T-helper 2 cell treated with Interferon-gamma antibody and Interleukin-4, amounts not matched to agents 100 ng/mL and 5 ng/mL, for 36 hours (primary cell): ENCODE results near the gene PIPOX. TPM values are rescaled to one million over a fixed set of nuclear protein-coding genes. Genes with fewer than 3 reads are reported as not detected.

ENCODE experiments used
- intact Hi-C: fragments of 100-400 bp; cut with micrococcal nuclease; formaldehyde crosslinking; loops from one replicate; pipeline ENCODE4 v1.15.1; 2023
- total RNA-seq: library from RNA; stranded (reverse); gene quantifications from 2 replicates; pipeline ENCODE4 v1.2.3, GENCODE V29; 2022

The PIPOX gene
- total RNA-seq, 1 donor from 2014 or later = 1.9 TPM

DNA sequence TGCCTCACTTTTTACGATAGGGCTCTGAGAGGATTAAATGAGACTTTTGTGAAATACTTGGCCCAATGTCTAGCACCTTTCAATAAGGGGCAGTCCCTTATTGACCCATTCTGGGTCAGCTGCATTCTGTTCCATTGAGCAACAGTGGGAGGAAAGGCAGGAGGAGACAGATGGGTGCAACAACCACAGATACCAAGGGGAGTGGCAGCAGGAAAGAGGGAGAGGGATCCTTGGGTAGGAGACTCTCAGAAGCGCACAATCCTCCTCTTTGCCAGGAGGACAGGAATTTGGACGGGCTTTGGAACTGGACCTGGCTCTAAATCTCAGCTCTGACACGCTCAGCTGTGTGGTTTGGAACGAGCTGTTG is 3.5 kb downstream of the PIPOX start:
- intact Hi-C loops = no loop called here

DNA sequence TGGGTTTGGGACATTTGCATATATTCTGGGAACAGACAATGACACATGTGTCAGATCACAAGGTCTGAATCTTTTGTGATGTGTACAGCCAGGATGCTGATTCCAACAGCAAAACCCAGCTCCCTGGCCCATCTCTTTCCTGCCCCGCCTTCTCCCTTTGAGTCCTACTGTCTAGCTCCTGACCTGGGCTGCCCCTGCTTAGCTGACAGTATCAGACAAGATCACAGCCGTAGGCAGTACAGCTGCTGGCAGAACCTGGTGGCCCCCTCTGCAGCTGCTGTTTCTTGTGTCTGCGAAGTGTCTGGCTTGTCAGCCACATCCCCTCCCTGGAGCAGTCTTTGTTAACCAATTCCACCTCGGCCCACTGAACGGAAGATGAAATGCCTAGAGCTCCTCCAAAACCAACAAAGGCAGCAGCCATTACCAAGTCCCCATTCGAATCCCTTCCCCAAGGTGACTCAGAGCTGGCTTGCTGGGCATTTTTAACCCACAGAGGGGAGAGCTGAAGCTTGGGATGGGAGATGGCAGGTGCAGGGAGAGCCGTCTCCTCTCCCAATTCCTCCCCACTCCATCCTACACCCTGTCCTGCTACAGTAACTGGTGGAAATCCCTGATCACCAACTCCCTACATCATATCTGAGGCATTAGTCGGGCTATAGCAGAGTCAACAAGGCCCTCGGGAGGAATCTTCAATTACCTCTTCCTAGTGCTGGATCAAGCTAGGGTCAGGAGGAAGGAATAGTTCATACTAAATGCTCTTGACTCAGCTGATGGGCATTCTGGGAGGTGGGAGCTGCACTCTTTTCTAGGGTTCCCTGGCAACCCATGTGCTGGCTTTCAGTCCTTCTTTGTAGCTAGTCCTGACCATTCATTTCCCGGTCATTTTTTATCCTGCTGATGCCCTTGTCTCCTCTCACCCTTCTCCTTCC is 5.8 kb downstream of the PIPOX start:
- intact Hi-C loops = no loop called here

- intact Hi-C loops = no loop called here
These were observed 6.7 kb downstream of the PIPOX start for GRCh38 chr17:29049541-29050145.

DNA sequence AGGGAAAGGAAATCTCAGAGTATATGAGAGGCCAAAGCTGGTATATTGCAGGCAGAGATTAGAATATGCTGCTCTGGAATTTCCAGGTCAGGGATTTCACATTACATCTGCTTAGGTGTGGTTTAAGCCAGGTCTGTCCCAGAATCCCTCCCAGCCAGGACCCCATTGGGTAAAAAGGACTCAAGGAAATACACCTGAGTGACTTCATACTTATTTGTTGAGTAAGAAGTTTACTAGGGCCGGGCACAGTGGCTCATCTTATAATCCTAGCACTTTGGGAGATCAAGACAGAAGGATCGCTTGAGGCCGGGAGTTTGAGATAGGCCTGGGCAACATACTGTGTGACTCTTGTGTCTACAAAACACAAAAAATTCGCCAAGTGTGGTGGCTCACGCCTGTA is 7.2 kb downstream of the PIPOX start:
- intact Hi-C loops = no loop called here

- intact Hi-C loops = no loop called here
These were observed 8.3 kb downstream of the PIPOX start for GRCh38 chr17:29051194-29051593.

DNA sequence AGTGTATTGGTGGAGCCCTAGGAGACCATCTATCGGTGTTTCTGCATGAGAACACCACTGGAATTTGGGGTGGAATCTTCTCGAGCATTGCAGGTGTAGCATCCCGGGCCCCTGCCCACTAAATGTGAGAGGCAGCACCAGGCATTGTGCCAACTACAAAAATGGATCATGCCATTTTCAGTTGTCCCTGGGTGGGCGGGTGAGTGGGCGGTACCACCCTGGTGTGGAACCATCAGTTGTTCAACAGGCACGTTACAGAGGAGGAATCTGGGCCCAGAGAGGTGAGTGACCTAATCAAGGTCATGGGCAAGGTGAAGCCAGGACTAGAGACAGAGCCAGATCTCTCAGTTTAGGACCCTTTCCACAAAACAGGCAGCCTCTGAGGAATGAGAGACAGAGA is 8.8 kb downstream of the PIPOX start:
- intact Hi-C loops = no loop called here

GRCh38 chr17:29054835-29055234 is 11.9 kb downstream of the PIPOX start:
- intact Hi-C loops = no loop called here

- intact Hi-C loops = no loop called here
These were observed 14.4 kb downstream of the PIPOX start for GRCh38 chr17:29057361-29057760.

GRCh38 chr17:29058391-29058790 is 15.4 kb downstream of the PIPOX start:
- intact Hi-C loops = no loop called here

DNA sequence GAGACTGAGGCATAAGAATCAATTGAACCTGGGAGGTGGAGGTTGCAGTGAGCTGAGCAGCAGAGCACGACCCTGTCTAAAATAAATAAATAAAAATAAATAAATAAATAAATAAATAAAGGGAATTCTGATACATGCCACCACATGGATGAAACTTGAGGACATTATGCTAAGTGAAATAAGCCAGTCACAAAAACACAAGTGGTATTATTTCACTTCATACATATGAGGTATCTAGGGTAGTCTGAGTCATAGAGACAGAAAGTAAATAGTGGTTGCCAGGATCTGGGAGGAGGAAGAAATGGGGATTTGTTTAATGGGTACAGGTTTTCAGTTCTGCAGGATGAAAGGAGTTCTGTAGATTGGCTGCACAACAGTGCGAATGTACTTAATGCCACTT is 16.3 kb downstream of the PIPOX start:
- intact Hi-C loops = no loop called here

GRCh38 chr17:29060475-29060874 is 17.5 kb downstream of the PIPOX start:
- intact Hi-C loops = no loop called here

DNA sequence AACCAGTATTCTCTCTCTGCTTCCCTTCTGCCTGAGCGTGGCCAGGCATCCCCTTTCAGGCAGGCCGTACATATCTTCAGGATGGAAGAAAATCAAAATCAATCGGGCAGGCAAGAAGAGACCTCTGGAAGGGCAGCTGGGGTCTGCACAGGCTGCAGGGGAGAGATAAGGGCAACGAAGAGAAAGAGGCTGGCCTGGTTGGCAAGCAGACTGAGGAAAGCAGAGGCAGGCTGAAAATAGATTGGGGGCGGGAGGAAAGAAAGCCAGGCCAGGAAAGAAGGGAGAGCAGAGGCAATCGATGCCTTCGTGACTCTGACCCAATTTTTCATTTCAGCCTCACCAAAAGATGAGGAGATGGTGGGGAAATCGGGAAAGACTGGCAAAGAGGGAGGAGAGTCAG is 18.1 kb downstream of the PIPOX start:
- intact Hi-C loops = no loop called here

- intact Hi-C loops = no loop called here
These were observed 19.3 kb downstream of the PIPOX start for GRCh38 chr17:29062215-29062614.

- intact Hi-C loops = no loop called here
These were observed 21.1 kb downstream of the PIPOX start for GRCh38 chr17:29063992-29064391.

- intact Hi-C loops = no loop called here
These were observed 23.1 kb downstream of the PIPOX start for GRCh38 chr17:29066047-29066446.

GRCh38 chr17:29066606-29067005 is 23.7 kb downstream of the PIPOX start:
- intact Hi-C loops = no loop called here

DNA sequence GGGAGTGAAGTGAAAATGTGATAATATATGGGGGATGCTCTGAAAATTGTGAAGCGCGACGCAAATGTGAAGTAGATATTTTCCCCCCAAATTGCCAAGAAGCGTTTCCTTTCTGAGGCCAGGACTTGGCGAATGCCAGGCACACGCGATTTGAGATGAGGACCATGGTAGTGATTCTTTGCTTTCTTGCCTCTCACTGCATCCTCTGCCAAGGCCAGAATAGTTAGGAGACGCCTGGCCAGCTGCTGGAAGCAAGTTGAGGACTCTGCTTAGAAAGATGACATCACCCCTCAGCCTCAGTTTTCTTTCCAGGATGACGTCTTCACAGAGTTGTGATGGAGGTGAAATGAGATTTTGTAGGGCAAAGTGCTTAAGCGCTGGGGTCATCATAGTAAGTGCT is 25.9 kb downstream of the PIPOX start:
- intact Hi-C loops = no loop called here

DNA sequence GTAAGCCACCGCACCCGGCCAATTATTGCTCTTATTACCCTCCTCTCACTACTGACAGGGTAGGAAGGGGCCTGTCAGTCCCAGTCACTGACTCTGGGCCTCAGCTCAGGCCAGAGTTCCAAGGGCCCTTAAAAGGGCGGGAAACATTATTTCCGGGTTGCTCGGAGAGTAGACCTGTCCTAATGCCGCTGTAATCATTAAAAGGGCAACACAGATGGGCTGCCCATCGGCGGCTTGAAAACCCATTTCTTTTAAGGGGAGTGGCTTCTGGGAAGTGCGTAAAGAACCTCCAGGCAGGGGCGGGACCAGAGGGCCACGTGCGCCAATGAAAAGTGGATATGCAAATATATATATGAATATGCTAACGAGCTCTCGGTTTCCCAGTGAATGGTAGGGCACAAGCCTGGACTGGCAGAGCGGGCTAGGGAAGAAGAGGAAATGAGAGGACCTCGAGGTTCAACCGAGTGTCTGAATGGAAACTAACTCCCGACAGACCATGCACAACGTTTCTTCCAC is 26.6 kb downstream of the PIPOX start:
- intact Hi-C loops = no loop called here

DNA sequence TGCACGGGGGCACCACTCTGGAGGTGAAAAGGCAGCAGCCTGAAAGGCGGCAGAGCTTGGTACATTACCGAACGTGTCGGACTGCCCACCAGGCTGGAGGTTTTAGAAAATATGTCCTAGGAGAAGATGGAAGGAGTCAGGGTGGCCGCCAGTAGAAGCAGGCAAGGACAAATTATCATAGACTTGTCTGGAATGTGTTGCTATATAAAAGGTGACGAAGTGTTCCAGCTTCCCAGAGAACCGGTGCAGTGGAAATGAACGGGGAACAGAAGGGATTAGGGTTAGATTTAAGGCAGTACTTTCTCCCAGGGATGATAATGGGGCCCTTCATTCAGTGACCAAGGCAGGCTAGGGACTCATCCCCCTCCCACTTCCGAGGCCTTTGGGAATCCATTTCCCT is 27.4 kb downstream of the PIPOX start:
- intact Hi-C loops = no loop called here

GRCh38 chr17:29070781-29071180 is 27.8 kb downstream of the PIPOX start:
- intact Hi-C loops = no loop called here

GRCh38 chr17:29071303-29071702 is 28.4 kb downstream of the PIPOX start:
- intact Hi-C loops = no loop called here

- intact Hi-C loops = no loop called here
These were observed 30.1 kb downstream of the PIPOX start for GRCh38 chr17:29073045-29073444.

DNA sequence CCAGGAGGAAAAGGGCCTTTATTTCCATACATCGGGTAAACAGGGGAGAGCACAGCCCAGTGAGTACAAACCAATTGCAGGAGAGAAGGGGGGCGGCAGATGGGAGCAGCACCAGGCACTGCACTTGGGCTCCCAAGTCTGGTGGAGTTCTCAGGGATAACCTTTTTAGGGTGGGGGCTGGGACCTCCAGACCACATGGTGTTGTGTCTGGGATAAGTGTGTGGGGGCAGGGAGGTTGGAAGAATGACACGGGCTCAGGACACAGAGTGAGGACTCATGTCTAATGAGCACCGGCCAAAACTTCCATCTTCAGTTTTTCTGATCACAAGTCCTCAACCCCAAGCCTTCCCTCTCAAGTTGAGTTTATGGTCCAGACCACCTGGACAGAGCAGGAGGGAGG is 30.6 kb downstream of the PIPOX start:
- intact Hi-C loops = no loop called here
